Stimulated activated CD4-positive, alpha-beta T cell treated with anti-CD3 and anti-CD28 coated beads, Interleukin-1b, Interleukin-23, amount 100 ng/mL, for 24 hours (primary cell): ENCODE data around the gene NTPCR.
"Not testable (repeated sequence)": the region's sequence is repeated elsewhere in the genome, so short reads cannot be mapped to it uniquely, and the experiment has no call there.

Experiments used
- DNase-seq, 4 experiments: peaks; one replicate each; pipeline ENCODE4 v3.0.0-alpha.2; 2020; ENCODE audit warnings: low read depth in 4 of 4, low spot score in 1 of 4

NTPCR gene

GRCh38 chr1:232983817-232984567, 33.6 kb downstream of the NTPCR start:
- no peak for DNase-seq

GRCh38 chr1:232984577-232985425, 34.4 kb downstream of the NTPCR start:
- DNase-seq, result no peak

- DNase-seq, result no peak
Observed at GRCh38 chr1:232985882-232986526, 35.6 kb downstream of the NTPCR start.

GRCh38 chr1:232986527-232986922, 36.1 kb downstream of the NTPCR start:
- DNase-seq, result no peak

GRCh38 chr1:232987046-232987773, 36.8 kb downstream of the NTPCR start:
- DNase-seq, result no peak

- DNase-seq, result no peak
Observed at GRCh38 chr1:232987774-232988140, 37.3 kb downstream of the NTPCR start.

GRCh38 chr1:232988572-232989040, 38.2 kb downstream of the NTPCR start:
- DNase-seq, result no peak

- DNase-seq, result no peak
Observed at GRCh38 chr1:232990176-232991128, 40.0 kb downstream of the NTPCR start.

- DNase-seq, result no peak
Observed at GRCh38 chr1:232991238-232991637, 40.8 kb downstream of the NTPCR start.

- no peak for DNase-seq
Observed at GRCh38 chr1:232992227-232992626, 41.8 kb downstream of the NTPCR start.

- no peak for DNase-seq
Observed at GRCh38 chr1:232993555-232993954, 43.1 kb downstream of the NTPCR start.

- DNase-seq, result no peak
Observed at GRCh38 chr1:232995189-232995588, 44.8 kb downstream of the NTPCR start.

- no peak for DNase-seq
Observed at GRCh38 chr1:232996143-232996542, 45.7 kb downstream of the NTPCR start.

- no peak for DNase-seq
Observed at GRCh38 chr1:232998138-232998537, 47.7 kb downstream of the NTPCR start.

GRCh38 chr1:232998646-232999045, 48.2 kb downstream of the NTPCR start:
- DNase-seq, result no peak

GRCh38 chr1:232999956-233000625, 49.7 kb downstream of the NTPCR start:
- no peak for DNase-seq

GRCh38 chr1:233003638-233004037, 53.2 kb downstream of the NTPCR start:
- DNase-seq, result not testable (repeated sequence)

GRCh38 chr1:233004451-233004850, 54.0 kb downstream of the NTPCR start:
- no peak for DNase-seq

GRCh38 chr1:233005156-233005555, 54.7 kb downstream of the NTPCR start:
- DNase-seq, result no peak
